HG03354 (cell line): ENCODE measurements around the gene LDLRAD4.

Source experiments
- ATAC-seq: cut with Tn5 transposase; IDR thresholded peaks from one replicate; pipeline ENCODE4 v1.9.1; 2021; ENCODE audit warnings: mild to moderate bottlenecking; ENCODE audit not compliant: unreplicated experiment, poor library complexity, severe bottlenecking

Gene LDLRAD4

GRCh38 chr18:13198701-13199100, 19.9 kb upstream of the LDLRAD4 start:
- ATAC-seq: no peak

- ATAC-seq: no peak
Observed at GRCh38 chr18:13199169-13199568, 19.4 kb upstream of the LDLRAD4 start.

GRCh38 chr18:13201292-13201691, 17.3 kb upstream of the LDLRAD4 start:
- ATAC-seq: no peak

- no peak for ATAC-seq
Observed at GRCh38 chr18:13202571-13202970, 16.0 kb upstream of the LDLRAD4 start.

GRCh38 chr18:13206301-13206700, 12.3 kb upstream of the LDLRAD4 start:
- ATAC-seq: no peak

GRCh38 chr18:13207294-13207693, 11.3 kb upstream of the LDLRAD4 start:
- no peak for ATAC-seq

- no peak for ATAC-seq
Observed at GRCh38 chr18:13211534-13211933, 7.0 kb upstream of the LDLRAD4 start.

- ATAC-seq: no peak
Observed at GRCh38 chr18:13213036-13213795, 5.3 kb upstream of the LDLRAD4 start.

GRCh38 chr18:13214609-13215008, 4.0 kb upstream of the LDLRAD4 start:
- ATAC-seq: no peak

- ATAC-seq: no peak
Observed at GRCh38 chr18:13216092-13216582, 2.4 kb upstream of the LDLRAD4 start.

- no peak for ATAC-seq
Observed at GRCh38 chr18:13216711-13217465, 1.7 kb upstream of the LDLRAD4 start.

- ATAC-seq: no peak
Observed at GRCh38 chr18:13217466-13217961, 1.0 kb upstream of the LDLRAD4 start.

- ATAC-seq: no peak
Observed at GRCh38 chr18:13217971-13218367, 591 bp upstream of the LDLRAD4 start.

GRCh38 chr18:13218997-13219396, 437 bp downstream of the LDLRAD4 start:
- no peak for ATAC-seq

GRCh38 chr18:13219593-13220159, 1.1 kb downstream of the LDLRAD4 start:
- ATAC-seq: no peak

GRCh38 chr18:13220361-13220991, 1.9 kb downstream of the LDLRAD4 start:
- ATAC-seq: no peak

- ATAC-seq: no peak
Observed at GRCh38 chr18:13221869-13222855, 3.6 kb downstream of the LDLRAD4 start.

- no peak for ATAC-seq
Observed at GRCh38 chr18:13222856-13223281, 4.3 kb downstream of the LDLRAD4 start.
